CD4-positive, alpha-beta T cell (primary cell): ENCODE measurements around the gene SKAP1. TPM values are rescaled to one million over a fixed set of nuclear protein-coding genes. Genes with fewer than 3 reads are reported as not detected.

Experiments used
- ATAC-seq: fragments of 200-7000 bp; cut with Tn5 transposase; one replicate; pipeline ENCODE4 v1.10.0; 2022; ENCODE audit warnings: mild to moderate bottlenecking; ENCODE audit not compliant: poor library complexity
- CTCF ChIA-PET: fragments of 350-600 bp; sonication (Branson Sonifier 250); formaldehyde crosslinking; loops from one replicate; lab custom pipeline; 2021; ENCODE audit warnings: antibody characterized with exemption, inconsistent platforms; lab: Charles Lee
- POLR2A ChIA-PET: fragments of 350-600 bp; sonication (Branson Sonifier 250); formaldehyde crosslinking; loops from one replicate; lab custom pipeline; 2021; ENCODE audit warnings: antibody characterized with exemption, inconsistent platforms; lab: Charles Lee
- DNase-seq, 14 experiments: peaks; one replicate each; pipeline ENCODE4 v3.0.0-alpha.2; 2013 to 2020; ENCODE audit warnings: mixed read lengths in 2 of 14
- H3K27ac ChIP-seq, 2 donors: one replicate each; pipeline versions ENCODE4 v1.5.1 to v1.7.0; 2013; ENCODE audit warnings: low read length in 2 of 2, low read depth in 1 of 2, mild to moderate bottlenecking in 1 of 2
- H3K27me3 ChIP-seq, 2 experiments: 1 replicate in 1 of 2; 2 replicates in 1 of 2; pipeline versions ENCODE4 v1.6.1 to v1.7.0; 2013; ENCODE audit warnings: low read length in 2 of 2, control low read depth in 1 of 2, mild to moderate bottlenecking in 1 of 2, moderate library complexity in 1 of 2; ENCODE audit not compliant: insufficient read depth in 2 of 2, control insufficient read depth in 1 of 2
- H3K36me3 ChIP-seq: one replicate; pipeline ENCODE4 v1.6.1; 2013; ENCODE audit warnings: low read length, control low read depth; ENCODE audit not compliant: insufficient read depth
- H3K4me1 ChIP-seq: one replicate; pipeline ENCODE4 v1.6.1; 2013; ENCODE audit warnings: low read length, control low read depth; ENCODE audit not compliant: insufficient read depth
- H3K4me3 ChIP-seq: one replicate; pipeline ENCODE4 v1.5.1; 2013; ENCODE audit warnings: mild to moderate bottlenecking, low read length, moderate library complexity
- H3K9me3 ChIP-seq, 2 experiments: 1 replicate in 1 of 2; 2 replicates in 1 of 2; pipeline versions ENCODE4 v1.6.1 to v1.7.0; 2013; ENCODE audit warnings: low read length in 2 of 2, mild to moderate bottlenecking in 2 of 2, control low read depth in 1 of 2, moderate library complexity in 1 of 2; ENCODE audit not compliant: control insufficient read depth in 1 of 2, insufficient read depth in 1 of 2
- H3K27ac Mint-ChIP-seq: one replicate; pipeline ENCODE4 v1.8.0; 2020; ENCODE audit warnings: mixed read lengths
- H3K27me3 Mint-ChIP-seq: one replicate; pipeline ENCODE4 v1.8.0; 2021; ENCODE audit warnings: mixed read lengths
- H3K36me3 Mint-ChIP-seq: one replicate; pipeline ENCODE4 v1.8.0; 2021; ENCODE audit warnings: low read depth, mixed read lengths
- H3K4me1 Mint-ChIP-seq: one replicate; pipeline ENCODE4 v1.8.0; 2021; ENCODE audit warnings: low read depth, mixed read lengths
- H3K4me3 Mint-ChIP-seq: one replicate; pipeline ENCODE4 v1.8.0; 2020; ENCODE audit warnings: mild to moderate bottlenecking, mixed read lengths
- H3K9me3 Mint-ChIP-seq: one replicate; pipeline ENCODE4 v1.8.0; 2020; ENCODE audit warnings: mixed read lengths
- intact Hi-C, 2 experiments: fragments of 100-400 bp; cut with DNase I in 1 of 2; cut with micrococcal nuclease in 1 of 2; formaldehyde crosslinking; loops; one replicate each; pipeline versions ENCODE4 v1.15.1 to v1.9.0; 2023 to 2025; cut with DNase I, micrococcal nuclease
- total RNA-seq, 174 experiments: library from RNA in 2 of 174; stranded (reverse) in 2 of 174; gene quantifications; one replicate each; pipeline ENCODE4 v1.2.3 and lab custom pipeline; 2021 to 2026
- TF ChIP-seq, protein P1 (sequence below): fragments of 200-600 bp; IDR thresholded peaks from one replicate; pipeline ENCODE4 v1.8.0; 2022; ENCODE audit warnings: antibody characterized with exemption, mild to moderate bottlenecking

Gene SKAP1
- total RNA-seq, 2 experiments from 2014 or later = 92.0 to 95.1 TPM

DNA sequence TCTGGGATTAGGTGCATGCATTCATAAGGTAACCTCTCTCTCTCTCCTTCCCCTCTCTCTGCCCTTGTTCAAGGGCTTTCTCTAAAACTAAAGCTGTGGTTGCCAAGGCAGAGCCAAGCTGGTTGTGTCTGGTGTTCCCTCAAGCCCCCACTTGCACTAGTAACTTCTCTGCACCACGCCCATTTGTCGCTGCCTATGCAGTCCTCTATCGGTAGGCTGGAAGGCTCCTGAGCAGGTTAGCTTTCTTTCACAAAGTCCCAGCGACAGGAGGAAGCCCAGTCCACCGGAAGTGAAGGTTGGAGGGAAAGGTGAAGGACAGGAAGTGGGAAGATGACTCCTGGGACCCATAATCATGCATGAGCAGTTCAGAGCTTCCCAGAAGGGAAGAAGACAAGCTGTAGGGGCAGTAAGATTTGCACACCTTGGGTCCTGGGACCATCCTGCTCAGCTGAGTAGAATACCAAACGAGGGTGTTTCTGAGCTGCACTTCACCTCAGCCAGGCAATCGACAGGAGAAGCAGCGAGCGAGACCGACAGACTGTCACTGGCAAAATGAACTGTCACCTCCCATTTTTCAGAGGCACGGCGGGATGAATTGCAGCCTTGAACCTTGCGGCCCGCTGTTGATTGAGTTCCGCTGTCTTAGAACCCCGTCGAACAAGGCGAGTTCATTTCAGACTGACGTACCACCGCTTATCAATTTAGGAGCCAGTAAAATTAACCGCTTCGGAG lies 14.7 kb upstream of the SKAP1 start:
- H3K27ac ChIP-seq = peak overlapping the region in 1 of 2 donors; percentile 32
- ATAC-seq = peak; percentile 19
- no peaks in the 10 kb centered on the region for H3K36me3 ChIP-seq
- intact Hi-C loops = loop anchor here in 1 of 2 experiments (5.0 kb wide), 1 partner anchor 92 kb away; no protein-coding TSS in a partner anchor
- H3K27ac Mint-ChIP-seq = peak overlapping the region; percentile 60
- ChIA-PET CTCF (interaction anchor here (0.5 to 1.6 kb wide), 4 partner anchors 9 to 93 kb away, joined by 3 to 7 read pairs (median 3); no protein-coding TSS in a partner anchor), POLR2A (interaction anchor here (0.6 to 8.5 kb wide), 5 partner anchors 8 to 1296 kb away, joined by 3 to 135 read pairs (median 4); no protein-coding TSS in a partner anchor)
- H3K4me3 Mint-ChIP-seq = peak overlapping the region; percentile 83
- H3K4me3 ChIP-seq = no peak overlapping the region
- H3K9me3 ChIP-seq = no peaks in the 10 kb centered on the region
- DNase-seq = peak in 9 of 14 experiments; percentile 16 to 64 (median 49)
- no peaks in the 10 kb centered on the region for H3K36me3 Mint-ChIP-seq
- no peaks in the 10 kb centered on the region for H3K27me3 ChIP-seq
- TF ChIP-seq, protein P1, sequence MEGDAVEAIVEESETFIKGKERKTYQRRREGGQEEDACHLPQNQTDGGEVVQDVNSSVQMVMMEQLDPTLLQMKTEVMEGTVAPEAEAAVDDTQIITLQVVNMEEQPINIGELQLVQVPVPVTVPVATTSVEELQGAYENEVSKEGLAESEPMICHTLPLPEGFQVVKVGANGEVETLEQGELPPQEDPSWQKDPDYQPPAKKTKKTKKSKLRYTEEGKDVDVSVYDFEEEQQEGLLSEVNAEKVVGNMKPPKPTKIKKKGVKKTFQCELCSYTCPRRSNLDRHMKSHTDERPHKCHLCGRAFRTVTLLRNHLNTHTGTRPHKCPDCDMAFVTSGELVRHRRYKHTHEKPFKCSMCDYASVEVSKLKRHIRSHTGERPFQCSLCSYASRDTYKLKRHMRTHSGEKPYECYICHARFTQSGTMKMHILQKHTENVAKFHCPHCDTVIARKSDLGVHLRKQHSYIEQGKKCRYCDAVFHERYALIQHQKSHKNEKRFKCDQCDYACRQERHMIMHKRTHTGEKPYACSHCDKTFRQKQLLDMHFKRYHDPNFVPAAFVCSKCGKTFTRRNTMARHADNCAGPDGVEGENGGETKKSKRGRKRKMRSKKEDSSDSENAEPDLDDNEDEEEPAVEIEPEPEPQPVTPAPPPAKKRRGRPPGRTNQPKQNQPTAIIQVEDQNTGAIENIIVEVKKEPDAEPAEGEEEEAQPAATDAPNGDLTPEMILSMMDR = no peak
- H3K27me3 Mint-ChIP-seq = no peaks in the 10 kb centered on the region
- peaks cover 84% of the 10 kb centered on the region for H3K4me1 Mint-ChIP-seq
- no peaks in the 10 kb centered on the region for H3K9me3 Mint-ChIP-seq
- peaks cover 76% of the 10 kb centered on the region for H3K4me1 ChIP-seq

DNA sequence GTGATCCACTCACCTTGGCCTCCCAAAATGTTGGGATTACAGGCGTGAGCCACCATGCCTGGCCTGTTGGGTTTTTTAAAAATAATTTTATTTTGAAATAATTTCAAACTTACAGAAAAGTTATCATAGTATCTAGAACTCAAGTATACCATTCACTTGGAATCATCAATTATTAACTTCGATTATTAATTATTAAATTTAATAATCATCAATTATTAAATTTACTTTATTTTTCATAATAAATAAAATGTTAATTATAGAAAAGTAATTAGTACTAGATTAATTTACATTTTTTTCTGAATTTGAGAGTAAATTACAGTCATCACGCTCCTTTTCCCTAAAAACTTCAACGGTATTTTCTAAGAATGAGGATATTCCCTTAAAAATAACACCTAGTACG lies 13.7 kb upstream of the SKAP1 start:
- ChIA-PET CTCF (interaction anchor here (7.1 kb wide), 1 partner anchor 13 kb away, joined by 36 read pairs; no protein-coding TSS in a partner anchor), POLR2A (interaction anchor here (8.5 kb wide), 1 partner anchor 9 kb away, joined by 135 read pairs; no protein-coding TSS in a partner anchor)
- H3K4me1 Mint-ChIP-seq = peaks cover 86% of the 10 kb centered on the region
- TF ChIP-seq, protein P1 = no peak
- Histone ChIP-seq H3K27me3 (no peaks in the 10 kb centered on the region), H3K9me3 (no peaks in the 10 kb centered on the region), H3K4me3 (no peak overlapping the region), H3K27ac (no peak overlapping the region), H3K4me1 (peaks cover 85% of the 10 kb centered on the region), H3K36me3 (no peaks in the 10 kb centered on the region)
- no peaks in the 10 kb centered on the region for H3K27me3 Mint-ChIP-seq
- DNase-seq (no peak), ATAC-seq (no peak)
- intact Hi-C loops = loop anchor here in 1 of 2 experiments (5.0 kb wide), 1 partner anchor 91 kb away; no protein-coding TSS in a partner anchor
- no peaks in the 10 kb centered on the region for H3K36me3 Mint-ChIP-seq
- H3K9me3 Mint-ChIP-seq = no peaks in the 10 kb centered on the region
- H3K4me3 Mint-ChIP-seq = no peak overlapping the region
- H3K27ac Mint-ChIP-seq = no peak overlapping the region

DNA sequence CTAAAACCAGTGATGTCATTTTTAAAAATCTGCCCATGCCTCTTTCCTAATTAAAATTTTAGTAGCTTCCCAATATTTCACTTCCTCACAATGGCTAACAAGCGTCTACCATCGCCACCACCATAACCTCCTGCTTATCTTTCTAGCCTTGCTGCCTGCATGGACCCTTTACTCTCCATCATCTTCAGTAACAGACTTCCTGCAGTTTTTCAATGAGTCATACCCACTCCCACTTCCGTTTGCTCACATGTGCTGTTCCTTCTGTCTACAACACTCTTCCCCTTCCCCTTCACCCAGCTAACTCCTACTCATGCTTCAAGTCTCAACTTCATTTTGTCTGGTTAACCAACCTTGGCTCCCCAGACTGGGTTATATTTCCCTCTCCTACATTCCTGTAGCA lies 12.8 kb upstream of the SKAP1 start:
- peaks cover 90% of the 10 kb centered on the region for H3K4me1 ChIP-seq
- ChIA-PET CTCF (interaction anchor here (0.5 to 7.1 kb wide), 3 partner anchors 10 to 185 kb away, joined by 3 to 36 read pairs (median 4); no protein-coding TSS in a partner anchor), POLR2A (interaction anchor here (1.2 to 8.5 kb wide), 3 partner anchors 10 to 16 kb away, joined by 4 to 135 read pairs (median 12); no protein-coding TSS in a partner anchor)
- H3K36me3 Mint-ChIP-seq = no peaks in the 10 kb centered on the region
- H3K27ac ChIP-seq = peak overlapping the region; percentile 66 to 72
- TF ChIP-seq, protein P1 = no peak
- H3K27me3 ChIP-seq = no peaks in the 10 kb centered on the region
- H3K4me1 Mint-ChIP-seq = peaks cover 91% of the 10 kb centered on the region
- ATAC-seq = no peak
- no peaks in the 10 kb centered on the region for H3K9me3 Mint-ChIP-seq
- peak in 4 of 14 experiments; percentile 43 to 59 (median 53) for DNase-seq
- H3K4me3 ChIP-seq = no peak overlapping the region
- H3K9me3 ChIP-seq = no peaks in the 10 kb centered on the region
- no peaks in the 10 kb centered on the region for H3K36me3 ChIP-seq
- intact Hi-C loops = loop anchor here in 1 of 2 experiments (5.0 kb wide), 1 partner anchor 91 kb away; no protein-coding TSS in a partner anchor
- H3K4me3 Mint-ChIP-seq = peak overlapping the region; percentile 18
- H3K27me3 Mint-ChIP-seq = no peaks in the 10 kb centered on the region
- peak overlapping the region; percentile 95 for H3K27ac Mint-ChIP-seq
